Coronary artery (tissue), 2 donors: ENCODE data around the gene STAC.

Source experiments
- DNase-seq: peaks from one replicate; pipeline ENCODE4 v3.0.0-alpha.2; 2017; ENCODE audit warnings: low spot score
- H3K27ac ChIP-seq, 2 donors: fragments of 200-600 bp; sonication (generic); one replicate each; pipeline ENCODE4 v1.5.1; 2016 to 2019
- H3K4me3 ChIP-seq: fragments of 200-600 bp; sonication (generic); 2 replicates; pipeline ENCODE4 v1.5.1; 2016; ENCODE audit warnings: mild to moderate bottlenecking, moderate library complexity
- TF ChIP-seq, protein P1 (sequence below): fragments of 200-600 bp; sonication (generic); IDR thresholded peaks from one replicate; pipeline ENCODE4 v1.5.1; 2019; ENCODE audit warnings: antibody characterized with exemption

The STAC gene

DNA sequence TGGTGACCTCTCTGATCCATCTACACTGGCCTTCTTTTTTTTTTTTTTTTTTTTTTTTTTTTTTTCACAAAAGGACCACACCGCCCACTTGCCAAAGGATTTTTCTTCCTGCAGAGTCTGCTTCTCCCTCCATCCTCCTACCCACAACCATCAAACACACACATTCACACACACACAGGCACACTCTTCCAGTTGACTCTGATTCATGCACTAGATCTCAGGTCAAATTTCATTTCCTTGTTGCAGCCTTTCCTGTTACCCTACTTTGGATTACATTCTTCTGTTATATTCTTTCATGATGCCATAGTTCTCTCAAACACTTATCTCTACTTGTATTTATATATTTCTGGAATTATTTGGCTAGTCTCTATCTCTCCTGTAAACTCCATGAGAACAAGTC is 133.9 kb downstream of the STAC start:
- no peak for DNase-seq
- Histone ChIP-seq H3K27ac (no peak overlapping the region), H3K4me3 (no peak overlapping the region)
- TF ChIP-seq, protein P1, sequence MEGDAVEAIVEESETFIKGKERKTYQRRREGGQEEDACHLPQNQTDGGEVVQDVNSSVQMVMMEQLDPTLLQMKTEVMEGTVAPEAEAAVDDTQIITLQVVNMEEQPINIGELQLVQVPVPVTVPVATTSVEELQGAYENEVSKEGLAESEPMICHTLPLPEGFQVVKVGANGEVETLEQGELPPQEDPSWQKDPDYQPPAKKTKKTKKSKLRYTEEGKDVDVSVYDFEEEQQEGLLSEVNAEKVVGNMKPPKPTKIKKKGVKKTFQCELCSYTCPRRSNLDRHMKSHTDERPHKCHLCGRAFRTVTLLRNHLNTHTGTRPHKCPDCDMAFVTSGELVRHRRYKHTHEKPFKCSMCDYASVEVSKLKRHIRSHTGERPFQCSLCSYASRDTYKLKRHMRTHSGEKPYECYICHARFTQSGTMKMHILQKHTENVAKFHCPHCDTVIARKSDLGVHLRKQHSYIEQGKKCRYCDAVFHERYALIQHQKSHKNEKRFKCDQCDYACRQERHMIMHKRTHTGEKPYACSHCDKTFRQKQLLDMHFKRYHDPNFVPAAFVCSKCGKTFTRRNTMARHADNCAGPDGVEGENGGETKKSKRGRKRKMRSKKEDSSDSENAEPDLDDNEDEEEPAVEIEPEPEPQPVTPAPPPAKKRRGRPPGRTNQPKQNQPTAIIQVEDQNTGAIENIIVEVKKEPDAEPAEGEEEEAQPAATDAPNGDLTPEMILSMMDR: no peak

DNA sequence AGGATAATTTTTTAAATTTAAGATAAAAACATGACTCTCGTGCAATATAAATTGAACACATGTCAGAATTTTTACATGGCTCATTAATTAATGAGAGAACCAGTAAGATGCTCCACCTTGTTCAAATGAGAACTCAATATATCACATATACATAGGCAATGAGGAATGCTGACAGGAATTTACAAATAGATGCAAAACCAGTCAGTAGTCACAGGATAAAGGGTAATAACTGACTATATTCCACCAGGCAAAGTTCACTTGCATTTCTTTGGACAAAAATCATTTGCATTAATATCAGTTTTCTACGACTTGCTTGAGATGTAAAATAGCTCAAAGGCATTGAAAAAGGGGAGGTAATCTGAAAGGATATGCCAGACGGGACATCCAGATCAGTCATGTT is 139.4 kb downstream of the STAC start:
- DNase-seq: no peak
- Histone ChIP-seq H3K27ac (no peak overlapping the region), H3K4me3 (no peak overlapping the region)
- TF ChIP-seq, protein P1: no peak

DNA sequence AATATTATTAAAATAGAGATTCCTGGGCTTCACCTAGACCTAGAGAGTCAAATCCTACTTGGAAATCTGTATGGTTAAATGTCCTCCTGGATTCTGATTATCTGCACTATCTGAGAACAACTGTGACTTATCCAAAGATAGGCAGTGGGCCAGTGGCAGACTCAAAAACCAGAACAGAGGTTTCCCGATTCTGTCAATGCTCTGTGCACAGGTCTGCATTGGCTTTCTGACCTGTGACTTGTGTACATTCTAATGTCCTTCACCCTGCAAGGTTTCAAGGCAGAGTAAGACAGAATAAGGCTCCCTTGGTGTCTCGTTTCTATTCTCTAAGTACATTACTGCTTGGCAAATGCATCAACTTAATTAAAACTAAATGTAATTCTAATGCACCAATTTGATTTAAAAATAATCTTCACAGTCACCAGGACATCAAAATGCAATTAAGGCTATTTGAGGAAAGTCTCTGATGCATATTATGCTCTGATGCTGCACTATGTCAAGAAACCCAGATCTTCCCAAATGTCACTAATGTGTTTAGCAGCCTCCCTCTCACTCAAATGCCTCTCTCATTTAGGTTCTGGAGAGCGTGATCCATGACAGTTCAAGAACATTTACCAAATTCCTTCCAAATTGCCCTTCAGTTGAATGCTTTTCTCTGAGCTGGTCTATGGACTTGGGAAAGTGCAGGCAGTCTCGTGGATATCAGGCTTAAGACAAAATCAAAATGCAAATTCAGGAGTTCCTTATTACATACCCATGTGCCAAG is 140.1 kb downstream of the STAC start:
- Histone ChIP-seq H3K4me3 (no peak overlapping the region), H3K27ac (no peak overlapping the region)
- TF ChIP-seq, protein P1: no peak
- DNase-seq: no peak

DNA sequence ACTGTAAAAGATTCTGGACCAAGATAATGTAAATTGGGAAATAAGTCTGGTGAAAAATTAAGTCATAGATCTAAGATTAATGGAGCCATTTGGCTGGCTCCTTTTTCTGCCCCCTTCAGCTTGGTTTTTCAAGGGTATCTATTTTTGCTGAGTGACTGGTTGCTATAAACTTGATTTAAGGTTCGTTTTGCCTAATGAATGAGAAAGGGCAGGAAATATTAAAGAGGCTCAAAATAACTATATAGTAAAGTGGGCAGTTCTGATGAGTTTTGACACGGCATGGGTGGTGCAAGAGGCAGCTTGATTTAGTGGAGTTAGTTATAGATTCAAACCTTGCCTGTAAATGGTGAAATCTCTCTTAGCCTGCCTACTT is 140.7 kb downstream of the STAC start:
- DNase-seq: no peak
- Histone ChIP-seq H3K4me3 (no peak overlapping the region), H3K27ac (no peak overlapping the region)
- TF ChIP-seq, protein P1: no peak

DNA sequence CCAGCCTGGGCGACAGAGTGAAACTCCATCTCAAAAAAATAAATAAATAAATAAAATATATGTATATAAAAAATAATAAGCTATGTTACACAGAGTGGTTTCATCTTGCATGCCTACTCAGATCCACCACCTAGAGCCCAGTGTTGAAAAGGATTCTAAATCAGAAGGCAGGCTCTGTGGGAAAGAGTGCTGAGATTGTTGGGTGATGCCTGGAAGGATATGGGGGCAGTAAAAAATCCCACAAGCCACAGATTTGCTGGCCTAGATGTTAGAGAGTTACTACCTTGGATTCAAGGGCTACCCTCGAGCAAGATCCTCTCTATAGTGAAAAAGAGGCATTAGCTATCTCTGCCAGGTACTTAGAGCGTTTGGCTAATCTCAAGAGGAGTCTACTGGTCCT is 144.3 kb downstream of the STAC start:
- TF ChIP-seq, protein P1: no peak
- H3K27ac ChIP-seq: no peak overlapping the region
- no peak overlapping the region for H3K4me3 ChIP-seq
- no peak for DNase-seq

DNA sequence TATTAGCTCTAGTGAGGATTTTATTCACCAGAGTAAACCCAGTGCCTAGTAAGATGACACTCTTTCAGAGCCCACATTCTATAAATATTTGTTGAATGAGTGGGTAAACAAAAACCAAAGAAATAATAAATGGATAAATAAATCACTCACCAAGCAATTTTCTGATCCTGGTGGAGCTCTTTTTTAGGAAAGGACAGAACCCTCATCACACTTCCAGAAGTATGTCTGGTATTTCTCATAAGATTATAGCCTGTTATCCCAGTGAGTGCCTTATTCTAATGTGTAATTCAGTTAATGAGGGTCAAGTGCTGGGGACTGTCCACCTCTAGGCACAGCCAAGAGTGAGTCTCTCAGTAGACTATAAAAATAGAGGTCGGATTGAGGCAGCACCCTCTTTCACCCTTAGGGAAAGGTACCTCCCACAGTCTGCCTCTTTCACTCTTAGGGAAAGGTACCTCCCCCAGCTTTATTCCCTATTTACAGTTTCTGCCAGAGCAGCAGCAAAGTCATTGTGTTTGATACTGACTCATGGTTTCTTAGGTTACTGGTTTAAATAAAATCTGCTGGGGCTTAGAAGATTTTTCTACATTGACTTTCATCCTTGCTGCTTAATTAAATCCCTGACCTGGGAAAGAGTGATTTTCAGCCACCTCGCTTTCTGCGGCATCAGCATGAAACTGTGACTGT is 145.0 kb downstream of the STAC start:
- TF ChIP-seq, protein P1: no peak
- DNase-seq: no peak
- Histone ChIP-seq H3K4me3 (no peak overlapping the region), H3K27ac (no peak overlapping the region)
